ENCODE measurements around the gene PRM1. TPM values are rescaled to one million over a fixed set of nuclear protein-coding genes. Genes with fewer than 3 reads are reported as not detected.

Gene PRM1
- total and polyA plus RNA-seq, 2 of the 13 experiments (the other 11 are each of a cell fraction or from before 2014, with no cell fraction given) = not detected

DNA sequence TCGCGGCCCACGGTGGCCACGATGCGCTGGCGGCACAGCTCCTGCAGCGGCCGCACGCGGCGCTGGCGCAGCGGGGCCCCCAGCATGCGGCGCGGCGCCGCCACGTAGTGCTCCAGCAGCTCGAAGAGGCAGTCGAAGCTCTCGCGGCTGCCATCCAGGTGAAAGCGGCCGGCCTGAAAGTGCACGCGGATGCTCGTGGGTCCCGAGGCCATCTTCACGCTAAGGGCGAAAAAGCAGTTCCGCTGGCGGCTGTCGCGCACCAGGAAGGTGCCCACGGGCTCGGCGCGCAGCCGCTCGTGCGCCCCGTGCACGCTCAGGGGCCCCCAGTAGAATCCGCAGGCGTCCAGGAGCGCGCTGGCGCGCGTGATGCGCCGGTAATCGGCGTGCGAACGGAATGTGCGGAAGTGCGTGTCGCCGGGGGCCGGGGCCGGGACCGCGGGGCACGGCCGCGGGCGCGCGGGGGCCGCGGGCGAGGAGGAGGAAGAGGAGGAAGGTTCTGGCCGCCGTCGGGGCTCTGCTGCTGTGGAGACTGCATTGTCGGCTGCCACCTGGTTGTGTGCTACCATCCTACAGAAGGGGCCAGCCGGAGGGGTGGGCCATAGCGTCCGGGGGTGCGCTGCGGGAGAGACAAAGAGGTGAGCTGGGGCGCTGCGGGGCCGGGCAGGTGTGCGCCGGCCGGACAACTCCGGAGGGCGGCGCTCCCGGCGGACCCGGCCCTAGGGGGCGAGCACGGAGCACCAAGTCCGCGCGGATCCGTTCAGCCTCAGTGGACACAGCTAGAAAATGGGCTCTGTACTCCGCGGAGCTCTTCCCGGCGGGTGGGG, 26.0 kb downstream of the PRM1 start (continued):
- TF ChIP-seq POLR2G (IDR thresholded peaks at IDR 0.05; ENCODE audit: low read depth, low read length) = peak; percentile 25; the same call in 1 of the 2 replicates
- TF ChIP-seq SRY (CRISPR knock-in tag; IDR thresholded peaks at IDR 0.05) = no peak
- TF ChIP-seq PCBP1 (IDR thresholded peaks at IDR 0.05; ENCODE audit: borderline replicate concordance, low read depth, low read length) = 0 out of 2 replicates have a peak, but pooled peaks have one; percentile 82
- no peak for TF ChIP-seq SIN3A (IDR thresholded peaks at IDR 0.05; ENCODE audit: borderline replicate concordance, low read depth, low read length)
- TF ChIP-seq PRPF4 (IDR thresholded peaks at IDR 0.05; ENCODE audit: low read depth, low read length, poor library complexity, severe bottlenecking) = peak; percentile 85
- TF ChIP-seq CAMTA2 (CRISPR knock-in tag; IDR thresholded peaks at IDR 0.05; ENCODE audit: borderline replicate concordance) = peak; percentile 96; the same call in 1 of the 2 replicates
- TF ChIP-seq ZNF770 (CRISPR knock-in tag; IDR thresholded peaks at IDR 0.05) = no peak
- TF ChIP-seq, protein P1, sequence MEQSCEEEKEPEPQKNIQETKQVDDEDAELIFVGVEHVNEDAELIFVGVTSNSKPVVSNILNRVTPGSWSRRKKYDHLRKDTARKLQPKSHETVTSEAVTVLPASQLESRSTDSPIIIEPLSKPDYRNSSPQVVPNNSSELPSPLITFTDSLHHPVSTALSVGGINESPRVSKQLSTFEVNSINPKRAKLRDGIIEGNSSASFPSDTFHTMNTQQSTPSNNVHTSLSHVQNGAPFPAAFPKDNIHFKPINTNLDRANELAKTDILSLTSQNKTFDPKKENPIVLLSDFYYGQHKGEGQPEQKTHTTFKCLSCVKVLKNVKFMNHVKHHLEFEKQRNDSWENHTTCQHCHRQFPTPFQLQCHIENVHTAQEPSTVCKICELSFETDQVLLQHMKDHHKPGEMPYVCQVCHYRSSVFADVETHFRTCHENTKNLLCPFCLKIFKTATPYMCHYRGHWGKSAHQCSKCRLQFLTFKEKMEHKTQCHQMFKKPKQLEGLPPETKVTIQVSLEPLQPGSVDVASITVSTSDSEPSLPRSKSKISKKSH (CRISPR knock-in tag; IDR thresholded peaks at IDR 0.05; ENCODE audit: borderline replicate concordance) = peak; percentile 55; the same call in 1 of the 2 replicates
- peak; percentile 88 for TF ChIP-seq ZC3H13 (CRISPR knock-in tag; IDR thresholded peaks at IDR 0.05)
- TF ChIP-seq MEIS1 (CRISPR knock-in tag; IDR thresholded peaks at IDR 0.05; ENCODE audit: borderline replicate concordance) = no peak
- TF ChIP-seq SETDB1 (CRISPR knock-in tag; IDR thresholded peaks at IDR 0.05; ENCODE audit: borderline replicate concordance) = no peak
- TF ChIP-seq, protein P2, sequence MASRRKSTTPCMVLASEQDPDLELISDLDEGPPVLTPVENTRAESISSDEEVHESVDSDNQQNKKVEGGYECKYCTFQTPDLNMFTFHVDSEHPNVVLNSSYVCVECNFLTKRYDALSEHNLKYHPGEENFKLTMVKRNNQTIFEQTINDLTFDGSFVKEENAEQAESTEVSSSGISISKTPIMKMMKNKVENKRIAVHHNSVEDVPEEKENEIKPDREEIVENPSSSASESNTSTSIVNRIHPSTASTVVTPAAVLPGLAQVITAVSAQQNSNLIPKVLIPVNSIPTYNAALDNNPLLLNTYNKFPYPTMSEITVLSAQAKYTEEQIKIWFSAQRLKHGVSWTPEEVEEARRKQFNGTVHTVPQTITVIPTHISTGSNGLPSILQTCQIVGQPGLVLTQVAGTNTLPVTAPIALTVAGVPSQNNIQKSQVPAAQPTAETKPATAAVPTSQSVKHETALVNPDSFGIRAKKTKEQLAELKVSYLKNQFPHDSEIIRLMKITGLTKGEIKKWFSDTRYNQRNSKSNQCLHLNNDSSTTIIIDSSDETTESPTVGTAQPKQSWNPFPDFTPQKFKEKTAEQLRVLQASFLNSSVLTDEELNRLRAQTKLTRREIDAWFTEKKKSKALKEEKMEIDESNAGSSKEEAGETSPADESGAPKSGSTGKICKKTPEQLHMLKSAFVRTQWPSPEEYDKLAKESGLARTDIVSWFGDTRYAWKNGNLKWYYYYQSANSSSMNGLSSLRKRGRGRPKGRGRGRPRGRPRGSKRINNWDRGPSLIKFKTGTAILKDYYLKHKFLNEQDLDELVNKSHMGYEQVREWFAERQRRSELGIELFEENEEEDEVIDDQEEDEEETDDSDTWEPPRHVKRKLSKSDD (CRISPR knock-in tag; IDR thresholded peaks at IDR 0.05; ENCODE audit: low read depth) = 0 out of 2 replicates have a peak, but pooled peaks have one; percentile 17
- peak; percentile 10; the same call in 1 of the 2 replicates for TF ChIP-seq RXRB (CRISPR knock-in tag; IDR thresholded peaks at IDR 0.05; ENCODE audit: borderline replicate concordance)
- 0 out of 2 replicates have a peak, but pooled peaks have one; percentile 19 for TF ChIP-seq HNF4A (CRISPR knock-in tag; IDR thresholded peaks at IDR 0.05)
- peak; percentile 68; the same call in 1 of the 2 replicates for TF ChIP-seq HOXA3 (CRISPR knock-in tag; IDR thresholded peaks at IDR 0.05)
- TF ChIP-seq ZNF556 (CRISPR knock-in tag; IDR thresholded peaks at IDR 0.05; ENCODE audit: borderline replicate concordance) = no peak
- no peak for TF ChIP-seq NONO (IDR thresholded peaks at IDR 0.05)
- 0 out of 2 replicates have a peak, but pooled peaks have one; percentile 17 for TF ChIP-seq NONO (CRISPR knock-in tag; conservative IDR thresholded peaks at IDR 0.05)
- peak; percentile 36; the same call in 1 of the 2 replicates for TF ChIP-seq ZSCAN20 (CRISPR knock-in tag; IDR thresholded peaks at IDR 0.05; ENCODE audit: borderline replicate concordance)
- TF ChIP-seq, protein P3, sequence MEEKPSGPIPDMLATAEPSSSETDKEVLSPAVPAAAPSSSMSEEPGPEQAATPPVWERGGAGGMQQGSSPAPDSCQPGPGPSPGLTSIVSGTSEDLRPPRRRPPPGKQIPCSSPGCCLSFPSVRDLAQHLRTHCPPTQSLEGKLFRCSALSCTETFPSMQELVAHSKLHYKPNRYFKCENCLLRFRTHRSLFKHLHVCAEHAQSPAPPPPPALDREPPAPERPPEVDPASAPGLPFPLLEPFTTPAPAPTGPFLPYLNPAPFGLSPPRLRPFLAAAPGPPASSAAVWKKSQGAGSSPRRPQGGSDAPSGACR (CRISPR knock-in tag; IDR thresholded peaks at IDR 0.05) = no peak
